ENCODE data around the gene MINPP1. TPM values are rescaled to one million over a fixed set of nuclear protein-coding genes. Genes with fewer than 3 reads are reported as not detected.

The MINPP1 gene
- total RNA-seq, 1 donor from 2014 or later, result 12.5 TPM

DNA sequence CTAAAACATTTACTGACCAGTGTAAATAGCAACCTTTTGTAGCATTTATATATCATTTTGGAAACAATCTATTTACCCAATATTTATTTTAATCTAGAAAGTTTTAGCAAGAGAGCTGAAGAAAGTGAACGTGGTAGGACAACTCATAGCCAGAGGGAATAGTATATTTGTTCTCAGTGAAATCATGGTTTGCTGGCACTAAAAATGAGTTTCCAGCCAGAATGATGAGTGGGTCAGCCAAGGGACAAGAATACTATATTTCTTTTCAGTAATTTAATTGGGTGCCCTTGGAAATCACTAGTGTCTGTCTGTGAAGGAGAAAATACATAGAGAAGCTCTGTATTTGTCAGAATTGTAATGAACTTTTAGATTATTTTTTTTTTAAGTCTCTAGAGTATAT is 74.9 kb downstream of the MINPP1 start:
- Histone ChIP-seq H3K27ac (no peak overlapping the region), H3K4me3 (no peak overlapping the region), H3K4me1 (no peaks in the 10 kb centered on the region), H3K36me3 (no peaks in the 10 kb centered on the region), H3K9me3 (no peaks in the 10 kb centered on the region), H3K27me3 (no peaks in the 10 kb centered on the region)
- intact Hi-C loops (cut with DNase I), result no loop called here
- no peak for TF ChIP-seq POLR2AphosphoS5 (IDR thresholded peaks at IDR 0.05; ENCODE audit: insufficient read depth in 1 of 2, low read depth in 1 of 2)
- TF ChIP-seq, protein P1, sequence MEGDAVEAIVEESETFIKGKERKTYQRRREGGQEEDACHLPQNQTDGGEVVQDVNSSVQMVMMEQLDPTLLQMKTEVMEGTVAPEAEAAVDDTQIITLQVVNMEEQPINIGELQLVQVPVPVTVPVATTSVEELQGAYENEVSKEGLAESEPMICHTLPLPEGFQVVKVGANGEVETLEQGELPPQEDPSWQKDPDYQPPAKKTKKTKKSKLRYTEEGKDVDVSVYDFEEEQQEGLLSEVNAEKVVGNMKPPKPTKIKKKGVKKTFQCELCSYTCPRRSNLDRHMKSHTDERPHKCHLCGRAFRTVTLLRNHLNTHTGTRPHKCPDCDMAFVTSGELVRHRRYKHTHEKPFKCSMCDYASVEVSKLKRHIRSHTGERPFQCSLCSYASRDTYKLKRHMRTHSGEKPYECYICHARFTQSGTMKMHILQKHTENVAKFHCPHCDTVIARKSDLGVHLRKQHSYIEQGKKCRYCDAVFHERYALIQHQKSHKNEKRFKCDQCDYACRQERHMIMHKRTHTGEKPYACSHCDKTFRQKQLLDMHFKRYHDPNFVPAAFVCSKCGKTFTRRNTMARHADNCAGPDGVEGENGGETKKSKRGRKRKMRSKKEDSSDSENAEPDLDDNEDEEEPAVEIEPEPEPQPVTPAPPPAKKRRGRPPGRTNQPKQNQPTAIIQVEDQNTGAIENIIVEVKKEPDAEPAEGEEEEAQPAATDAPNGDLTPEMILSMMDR (IDR thresholded peaks at IDR 0.05), result no peak
- no peak for TF ChIP-seq POLR2A (IDR thresholded peaks at IDR 0.05)
- DNase-seq (ENCODE audit: extremely low spot score in 2 of 2), result no peak

DNA sequence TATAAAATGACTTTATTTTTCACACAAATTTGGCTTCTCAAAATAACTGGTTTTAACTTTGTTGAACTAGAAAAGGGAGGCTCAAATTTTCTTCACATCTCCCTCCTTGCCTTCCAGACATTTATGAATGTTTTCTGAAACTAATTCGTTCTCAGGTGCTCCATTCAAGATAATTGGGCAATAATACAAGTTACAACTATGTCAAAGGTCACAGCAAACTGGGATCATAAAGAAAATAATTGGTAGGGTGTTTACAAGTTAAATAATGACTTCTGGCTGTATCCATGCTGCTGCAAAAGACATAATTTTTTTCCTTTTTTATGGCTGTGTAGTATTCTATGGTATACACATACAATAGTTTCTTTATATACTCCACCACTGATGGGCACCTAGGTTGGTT is 75.3 kb downstream of the MINPP1 start:
- H3K27ac ChIP-seq, result no peak overlapping the region
- DNase-seq (ENCODE audit: extremely low spot score in 2 of 2), result no peak
- no peaks in the 10 kb centered on the region for H3K36me3 ChIP-seq
- H3K27me3 ChIP-seq, result no peaks in the 10 kb centered on the region
- TF ChIP-seq, protein P1 (IDR thresholded peaks at IDR 0.05), result no peak
- TF ChIP-seq POLR2A (IDR thresholded peaks at IDR 0.05), result no peak
- no peak for TF ChIP-seq POLR2AphosphoS5 (IDR thresholded peaks at IDR 0.05; ENCODE audit: insufficient read depth in 1 of 2, low read depth in 1 of 2)
- no peaks in the 10 kb centered on the region for H3K4me1 ChIP-seq
- no peaks in the 10 kb centered on the region for H3K9me3 ChIP-seq
- no peak overlapping the region for H3K4me3 ChIP-seq
- intact Hi-C loops (cut with DNase I), result no loop called here

- Histone ChIP-seq H3K9me3 (no peaks in the 10 kb centered on the region), H3K36me3 (no peaks in the 10 kb centered on the region), H3K4me1 (no peaks in the 10 kb centered on the region), H3K4me3 (no peak overlapping the region), H3K27ac (no peak overlapping the region), H3K27me3 (no peaks in the 10 kb centered on the region)
- TF ChIP-seq POLR2A (IDR thresholded peaks at IDR 0.05) (no peak), POLR2AphosphoS5 (IDR thresholded peaks at IDR 0.05; ENCODE audit: insufficient read depth in 1 of 2, low read depth in 1 of 2) (no peak)
- TF ChIP-seq, protein P1 (IDR thresholded peaks at IDR 0.05), result no peak
- intact Hi-C loops (cut with DNase I), result no loop called here
- no peak for DNase-seq (ENCODE audit: extremely low spot score in 2 of 2)
Observed at GRCh38 chr10:87585565-87586514, 81.1 kb downstream of the MINPP1 start.

DNA sequence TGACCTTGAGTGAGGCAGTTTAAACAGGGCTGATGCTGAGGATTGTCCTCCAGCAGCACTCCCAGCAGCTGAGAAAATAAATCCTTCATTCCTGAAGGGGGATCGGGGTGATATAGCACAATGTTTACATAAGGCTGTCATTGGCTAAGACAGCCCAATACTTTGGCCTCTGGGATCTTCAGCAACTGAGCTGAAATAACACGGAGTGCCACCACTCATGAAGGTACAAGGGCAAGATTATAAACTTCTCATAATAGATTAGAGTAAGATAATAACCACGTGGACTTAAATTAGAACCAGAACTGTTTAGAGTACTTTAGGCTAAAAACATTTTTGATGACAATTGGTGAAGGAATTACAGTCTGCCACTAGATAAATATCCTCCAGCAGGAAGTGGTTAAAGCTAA is 85.0 kb downstream of the MINPP1 start:
- H3K27me3 ChIP-seq, result no peaks in the 10 kb centered on the region
- no peak for DNase-seq (ENCODE audit: extremely low spot score in 2 of 2)
- intact Hi-C loops (cut with DNase I), result no loop called here
- H3K27ac ChIP-seq, result no peak overlapping the region
- H3K9me3 ChIP-seq, result no peaks in the 10 kb centered on the region
- TF ChIP-seq POLR2AphosphoS5 (IDR thresholded peaks at IDR 0.05; ENCODE audit: insufficient read depth in 1 of 2, low read depth in 1 of 2) (no peak), POLR2A (IDR thresholded peaks at IDR 0.05) (no peak)
- TF ChIP-seq, protein P1 (IDR thresholded peaks at IDR 0.05), result no peak
- no peak overlapping the region for H3K4me3 ChIP-seq
- H3K4me1 ChIP-seq, result no peaks in the 10 kb centered on the region
- no peaks in the 10 kb centered on the region for H3K36me3 ChIP-seq

Data from vagina (tissue), 2 donors.